Lower lobe of right lung (tissue), 2 donors: Measurements from ENCODE around the gene RPS6KB2. TPM values are rescaled to one million over a fixed set of nuclear protein-coding genes. Genes with fewer than 3 reads are reported as not detected.
"Not testable (repeated sequence)": the region's sequence is repeated elsewhere in the genome, so short reads cannot be mapped to it uniquely, and the experiment has no call there.

Experiments
- ATAC-seq, 2 donors: fragments of 200-7000 bp; cut with Tn5 transposase; one replicate each; pipeline ENCODE4 v1.9.1; 2020 to 2022; ENCODE audit warnings: mild to moderate bottlenecking in 2 of 2, moderate library complexity in 2 of 2
- DNase-seq: peaks from one replicate; pipeline ENCODE4 v3.0.0-alpha.2; 2020
- H3K27ac ChIP-seq: fragments of 200-600 bp; one replicate; pipeline ENCODE4 v1.8.0; 2022
- H3K27me3 ChIP-seq: fragments of 200-600 bp; one replicate; pipeline ENCODE4 v1.8.0; 2022; ENCODE audit warnings: low read depth
- H3K36me3 ChIP-seq: fragments of 200-600 bp; one replicate; pipeline ENCODE4 v1.8.0; 2022; ENCODE audit warnings: mild to moderate bottlenecking
- H3K4me1 ChIP-seq: fragments of 200-600 bp; one replicate; pipeline ENCODE4 v1.8.0; 2022
- H3K4me3 ChIP-seq: fragments of 200-600 bp; one replicate; pipeline ENCODE4 v1.8.0; 2022; ENCODE audit warnings: mild to moderate bottlenecking
- H3K9me3 ChIP-seq: fragments of 200-600 bp; one replicate; pipeline ENCODE4 v1.8.0; 2022
- intact Hi-C: fragments of 100-400 bp; cut with DNase I; formaldehyde crosslinking; loops from one replicate; pipeline ENCODE4 v1.11.0; 2022
- total RNA-seq: library from RNA; stranded (reverse); fragmentation: NEBNext Ultra II Directional; extraction: Animal tissue kit (Norgen Biotek cat#: 25700); gene quantifications from one replicate; pipeline ENCODE4 v1.2.1, GENCODE V29; 2021
- TF ChIP-seq, protein P1 (sequence below): fragments of 200-600 bp; IDR thresholded peaks from one replicate; pipeline ENCODE4 v1.8.0; 2022; ENCODE audit warnings: antibody characterized with exemption, mild to moderate bottlenecking
- donor health status: DM: no; HTN: yes; CAD: no; lungs with severe emphysema.

The RPS6KB2 gene
- total RNA-seq, 1 donor from 2014 or later: 42.1 TPM

DNA sequence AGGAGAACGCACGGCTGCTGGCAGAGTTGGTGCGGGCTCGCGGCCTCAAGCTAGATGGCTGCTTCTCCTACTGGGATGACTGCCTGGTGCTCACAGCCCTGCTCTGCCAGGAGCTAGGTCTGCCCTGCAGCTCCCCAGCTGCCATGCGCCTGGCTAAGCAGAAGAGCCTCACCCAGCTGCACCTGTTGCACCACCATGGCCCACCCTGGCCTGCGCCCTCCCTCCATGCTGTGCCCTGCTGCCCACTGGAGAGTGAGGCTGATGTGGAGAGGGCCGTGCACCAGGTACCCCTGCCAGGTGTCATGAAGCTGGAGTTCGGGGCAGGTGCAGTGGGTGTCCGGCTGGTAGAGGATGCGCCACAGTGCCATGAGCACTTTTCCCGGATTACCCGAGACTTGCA is 4.8 kb upstream of the RPS6KB2 start:
- intact Hi-C loops: no loop called here
- ATAC-seq (no peak), DNase-seq (no peak)
- H3K4me1 ChIP-seq: peaks cover 33% of the 10 kb centered on the region
- no peak overlapping the region for H3K27ac ChIP-seq
- H3K27me3 ChIP-seq: no peaks in the 10 kb centered on the region
- H3K4me3 ChIP-seq: no peak overlapping the region
- H3K36me3 ChIP-seq: no peaks in the 10 kb centered on the region
- no peaks in the 10 kb centered on the region for H3K9me3 ChIP-seq
- TF ChIP-seq, protein P1, sequence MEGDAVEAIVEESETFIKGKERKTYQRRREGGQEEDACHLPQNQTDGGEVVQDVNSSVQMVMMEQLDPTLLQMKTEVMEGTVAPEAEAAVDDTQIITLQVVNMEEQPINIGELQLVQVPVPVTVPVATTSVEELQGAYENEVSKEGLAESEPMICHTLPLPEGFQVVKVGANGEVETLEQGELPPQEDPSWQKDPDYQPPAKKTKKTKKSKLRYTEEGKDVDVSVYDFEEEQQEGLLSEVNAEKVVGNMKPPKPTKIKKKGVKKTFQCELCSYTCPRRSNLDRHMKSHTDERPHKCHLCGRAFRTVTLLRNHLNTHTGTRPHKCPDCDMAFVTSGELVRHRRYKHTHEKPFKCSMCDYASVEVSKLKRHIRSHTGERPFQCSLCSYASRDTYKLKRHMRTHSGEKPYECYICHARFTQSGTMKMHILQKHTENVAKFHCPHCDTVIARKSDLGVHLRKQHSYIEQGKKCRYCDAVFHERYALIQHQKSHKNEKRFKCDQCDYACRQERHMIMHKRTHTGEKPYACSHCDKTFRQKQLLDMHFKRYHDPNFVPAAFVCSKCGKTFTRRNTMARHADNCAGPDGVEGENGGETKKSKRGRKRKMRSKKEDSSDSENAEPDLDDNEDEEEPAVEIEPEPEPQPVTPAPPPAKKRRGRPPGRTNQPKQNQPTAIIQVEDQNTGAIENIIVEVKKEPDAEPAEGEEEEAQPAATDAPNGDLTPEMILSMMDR: no peak

DNA sequence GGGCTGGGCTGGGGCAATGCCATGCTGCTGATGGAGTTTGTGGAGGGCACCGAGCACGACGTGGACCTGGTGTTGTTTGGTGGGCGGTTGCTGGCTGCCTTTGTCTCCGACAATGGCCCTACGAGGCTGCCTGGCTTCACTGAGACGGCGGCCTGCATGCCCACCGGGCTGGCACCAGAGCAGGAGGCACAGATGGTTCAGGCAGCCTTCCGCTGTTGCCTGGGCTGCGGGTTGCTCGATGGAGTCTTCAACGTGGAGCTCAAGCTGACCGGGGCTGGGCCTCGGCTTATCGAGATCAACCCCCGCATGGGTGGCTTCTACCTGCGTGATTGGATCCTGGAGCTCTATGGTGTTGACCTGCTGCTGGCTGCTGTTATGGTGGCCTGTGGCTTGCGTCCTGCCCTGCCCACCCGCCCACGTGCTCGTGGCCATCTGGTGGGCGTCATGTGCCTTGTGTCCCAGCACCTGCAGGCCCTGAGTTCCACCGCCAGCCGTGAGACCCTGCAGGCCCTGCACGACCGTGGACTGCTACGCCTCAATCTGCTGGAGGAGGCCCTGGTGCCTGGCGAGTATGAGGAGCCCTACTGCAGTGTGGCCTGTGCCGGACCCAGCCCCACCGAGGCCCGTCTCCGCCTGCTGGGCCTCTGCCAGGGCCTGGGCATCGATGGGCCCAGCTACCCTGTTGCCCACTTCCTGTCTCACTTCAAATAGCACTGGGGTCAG is 4.2 kb upstream of the RPS6KB2 start:
- Histone ChIP-seq H3K9me3 (no peaks in the 10 kb centered on the region), H3K27me3 (no peaks in the 10 kb centered on the region), H3K4me1 (peaks cover 30% of the 10 kb centered on the region), H3K27ac (no peak overlapping the region), H3K36me3 (no peaks in the 10 kb centered on the region), H3K4me3 (no peak overlapping the region)
- TF ChIP-seq, protein P1: no peak
- ATAC-seq: no peak
- intact Hi-C loops: no loop called here
- no peak for DNase-seq

DNA sequence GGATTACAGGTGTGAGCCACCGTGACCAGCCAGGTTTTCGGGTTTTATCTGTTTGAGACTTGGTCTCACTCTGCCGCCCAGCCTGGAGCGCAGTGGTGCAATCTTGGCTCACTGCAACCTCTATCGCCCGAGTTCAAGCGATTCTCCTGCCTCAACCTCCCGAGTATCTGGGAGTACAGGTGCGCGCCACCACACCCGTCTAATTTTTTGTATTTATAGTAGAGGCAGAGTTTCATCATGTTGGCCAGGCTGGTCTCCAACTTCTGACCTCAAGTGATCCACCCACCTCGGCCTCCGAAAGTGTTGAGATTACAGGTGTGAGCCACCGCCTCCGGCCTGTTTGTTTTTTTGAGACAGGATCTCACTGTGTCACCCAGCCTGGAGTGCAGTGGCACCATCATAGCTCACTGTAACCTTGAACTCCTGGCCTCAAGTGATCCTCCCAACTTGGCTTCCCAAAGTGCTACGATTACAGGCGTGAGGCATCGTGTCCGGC is 882 bp upstream of the RPS6KB2 start:
- Histone ChIP-seq H3K36me3 (peaks cover 24% of the 10 kb centered on the region), H3K27ac (peak overlapping the region; percentile 87), H3K4me3 (peak overlapping the region; percentile 77), H3K4me1 (peaks cover 24% of the 10 kb centered on the region)
- DNase-seq, H3K27me3 ChIP-seq, intact Hi-C loops, H3K9me3 ChIP-seq: not testable (repeated sequence)
- peak in 1 of 2 donors; percentile 6 for ATAC-seq

DNA sequence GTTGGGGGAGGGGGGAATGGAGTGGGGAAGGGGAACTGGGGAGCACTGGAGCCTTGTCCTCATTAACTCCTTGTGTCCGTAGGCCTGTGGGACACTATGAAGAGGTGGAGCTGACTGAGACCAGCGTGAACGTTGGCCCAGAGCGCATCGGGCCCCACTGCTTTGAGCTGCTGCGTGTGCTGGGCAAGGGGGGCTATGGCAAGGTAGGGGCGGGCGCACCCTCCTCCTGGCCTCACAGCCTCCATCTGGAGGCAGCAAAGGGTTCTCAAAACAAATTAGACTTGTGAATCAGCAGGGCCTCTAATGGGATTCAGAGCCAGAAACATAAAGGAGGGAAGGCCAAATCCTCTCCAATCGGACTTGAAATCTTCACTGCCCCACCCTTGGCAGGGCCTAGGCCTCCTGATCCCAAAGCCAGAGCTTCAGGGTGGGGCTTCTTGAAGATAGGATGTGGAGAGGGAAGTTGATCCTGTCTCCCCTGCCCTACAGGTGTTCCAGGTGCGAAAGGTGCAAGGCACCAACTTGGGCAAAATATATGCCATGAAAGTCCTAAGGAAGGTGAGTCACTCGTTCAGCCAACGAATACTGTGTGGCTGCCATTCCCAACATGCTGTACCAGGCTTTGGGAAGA is 859 bp downstream of the RPS6KB2 start:
- Histone ChIP-seq H3K27ac (peak overlapping the region; percentile 87), H3K4me3 (peak overlapping the region; percentile 77), H3K9me3 (no peaks in the 10 kb centered on the region), H3K4me1 (peaks cover 24% of the 10 kb centered on the region), H3K36me3 (peaks cover 40% of the 10 kb centered on the region), H3K27me3 (no peaks in the 10 kb centered on the region)
- intact Hi-C loops: no loop called here
- TF ChIP-seq, protein P1: no peak
- no peak for DNase-seq
- peak in 1 of 2 donors; percentile 1 for ATAC-seq

DNA sequence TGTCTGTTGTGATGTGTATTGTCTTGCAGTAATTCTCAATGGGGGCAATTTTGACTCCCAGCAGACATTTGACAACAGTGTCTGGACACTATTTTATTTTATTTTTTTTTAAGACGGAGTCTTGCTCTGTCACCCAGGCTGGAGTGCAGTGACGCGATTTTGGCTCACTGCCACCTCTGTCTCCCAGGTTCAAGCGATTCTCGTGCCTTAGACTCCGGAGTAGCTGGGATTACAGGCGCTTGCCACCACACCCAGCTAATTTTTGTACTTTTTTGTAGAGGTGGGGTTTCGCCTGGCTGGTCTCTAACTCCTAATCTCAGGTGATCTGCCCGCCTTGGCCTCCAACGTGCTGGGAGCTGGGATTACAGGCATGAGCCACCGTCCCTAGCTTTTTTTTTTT is 1.4 kb downstream of the RPS6KB2 start:
- no peaks in the 10 kb centered on the region for H3K9me3 ChIP-seq
- H3K27me3 ChIP-seq: no peaks in the 10 kb centered on the region
- peaks cover 24% of the 10 kb centered on the region for H3K4me1 ChIP-seq
- no peak for DNase-seq
- ATAC-seq: no peak
- intact Hi-C loops: no loop called here
- peaks cover 46% of the 10 kb centered on the region for H3K36me3 ChIP-seq
- TF ChIP-seq, protein P1: no peak
- no peak overlapping the region for H3K27ac ChIP-seq
- H3K4me3 ChIP-seq: peak overlapping the region; percentile 77
